HepG2 (cell line): ENCODE data around the gene ST6GALNAC2. TPM values are rescaled to one million over a fixed set of nuclear protein-coding genes. Genes with fewer than 3 reads are reported as not detected.

Experiments
- AKAP8 ChIP-seq: sonication (generic); formaldehyde crosslinking; IDR thresholded peaks from 2 replicates; pipeline ENCODE4 v1.5.1; 2020; ENCODE audit warnings: mild to moderate bottlenecking, missing genetic modification reagents
- ARID4A ChIP-seq: sonication (generic); formaldehyde crosslinking; IDR thresholded peaks from 2 replicates; pipeline ENCODE4 v1.5.0; 2020; ENCODE audit warnings: mild to moderate bottlenecking, missing genetic modification reagents, borderline replicate concordance
- ATRX ChIP-seq: sonication (generic); formaldehyde crosslinking; IDR thresholded peaks from 2 replicates; pipeline ENCODE4 v1.4.0; 2020; ENCODE audit warnings: missing genetic modification reagents, borderline replicate concordance
- HINFP ChIP-seq: sonication (generic); formaldehyde crosslinking; IDR thresholded peaks from 2 replicates; pipeline ENCODE4 v1.4.0; 2020; ENCODE audit warnings: low read depth, mild to moderate bottlenecking, missing genetic modification reagents
- HMGXB4 ChIP-seq, 2 experiments: sonication (generic) in 1 of 2; formaldehyde crosslinking in 1 of 2; IDR thresholded peaks; 2 replicates each; pipeline versions ENCODE4 v1.4.0 to v1.6.1; 2018 to 2020; ENCODE audit warnings: missing genetic modification reagents in 2 of 2, borderline replicate concordance in 1 of 2, low read depth in 1 of 2, mild to moderate bottlenecking in 1 of 2, missing biosample characterization in 1 of 2
- MAZ ChIP-seq, 2 experiments: sonication (generic) in 1 of 2; formaldehyde crosslinking in 1 of 2; IDR thresholded peaks; 2 replicates each; pipeline versions ENCODE4 v1.5.0 to v1.6.1; 2012 to 2020; ENCODE audit warnings: low read depth in 2 of 2, mild to moderate bottlenecking in 2 of 2, borderline replicate concordance in 1 of 2, improper control_type of control experiment in 1 of 2, low read length in 1 of 2, missing genetic modification reagents in 1 of 2, moderate library complexity in 1 of 2
- MZF1 ChIP-seq: sonication (generic); formaldehyde crosslinking; IDR thresholded peaks from 2 replicates; pipeline ENCODE4 v1.8.1; 2023; ENCODE audit warnings: mild to moderate bottlenecking, missing genetic modification reagents, borderline replicate concordance
- NKX3-1 ChIP-seq: sonication (generic); formaldehyde crosslinking; IDR thresholded peaks from 2 replicates; pipeline ENCODE4 v1.5.0; 2020; ENCODE audit warnings: missing genetic modification reagents
- PHF21A ChIP-seq: sonication (generic); formaldehyde crosslinking; IDR thresholded peaks from 2 replicates; pipeline ENCODE4 v1.5.0; 2020; ENCODE audit warnings: mild to moderate bottlenecking, missing genetic modification reagents
- RFX3 ChIP-seq: IDR thresholded peaks from 2 replicates; pipeline ENCODE4 v1.6.1; 2016; ENCODE audit warnings: missing biosample characterization, missing genetic modification reagents
- SNAPC5 ChIP-seq: sonication (generic); formaldehyde crosslinking; IDR thresholded peaks from 2 replicates; pipeline ENCODE4 v1.8.1; 2023; ENCODE audit warnings: mild to moderate bottlenecking, missing genetic modification reagents, borderline replicate concordance
- TFDP2 ChIP-seq: sonication (generic); formaldehyde crosslinking; IDR thresholded peaks from 2 replicates; pipeline ENCODE4 v1.4.0; 2020; ENCODE audit warnings: missing genetic modification reagents
- U2AF2 ChIP-seq: fragments of 200-400 bp; formaldehyde crosslinking; IDR thresholded peaks from 2 replicates; pipeline ENCODE4 v1.6.1; 2017; ENCODE audit warnings: low read depth, mild to moderate bottlenecking, low read length
- ZBTB43 ChIP-seq: sonication (generic); formaldehyde crosslinking; conservative IDR thresholded peaks from 2 replicates; pipeline ENCODE4 v1.4.0; 2020; ENCODE audit warnings: missing genetic modification reagents
- ZNF251 ChIP-seq: sonication (generic); formaldehyde crosslinking; IDR thresholded peaks from 2 replicates; pipeline ENCODE4 v1.9.0; 2021; ENCODE audit warnings: mild to moderate bottlenecking, missing genetic modification reagents
- ZNF543 ChIP-seq: sonication (generic); formaldehyde crosslinking; IDR thresholded peaks from 2 replicates; pipeline ENCODE4 v1.4.0; 2020; ENCODE audit warnings: mild to moderate bottlenecking, missing genetic modification reagents
- polyA plus RNA-seq, 8 experiments: library from polyadenylated mRNA; depleted of rRNA in 3 of 8; stranded (reverse) in 7 of 8; unstranded in 1 of 8; fragments of >200 nt; fragmentation: Illumina TruSeq in 4 of 8; extraction: Trizol in 4 of 8; gene quantifications; 2 replicates each; pipeline versions ENCODE4 v1.2.1 to v1.2.3, GENCODE V29; 2011 to 2016; ENCODE audit warnings: low read depth in 4 of 8, missing spikeins in 1 of 8, mixed read lengths in 1 of 8; ENCODE audit not compliant: insufficient read depth in 1 of 8
- total RNA-seq, 5 experiments: library from RNA; depleted of rRNA; stranded (reverse); fragments of >200 nt; fragmentation: Illumina TruSeq; extraction: Trizol; gene quantifications; 2 replicates each; pipeline ENCODE4 v1.2.3, GENCODE V29; 2016; ENCODE audit warnings: low read depth in 1 of 5

Gene ST6GALNAC2
- total and polyA plus RNA-seq, 2 of the 13 experiments (the other 11 are each of a cell fraction or from before 2014, with no cell fraction given), result 0.12 to 0.49 TPM

GRCh38 chr17:76523084-76524037 lies 62.3 kb downstream of the ST6GALNAC2 start (continued):
- TF ChIP-seq ZNF543 (CRISPR knock-in tag) (0 out of 2 replicates have a peak, but pooled peaks have one; percentile 36), ATRX (CRISPR knock-in tag) (no peak), MAZ (IDR thresholded peaks at IDR 0.05; ENCODE audit: borderline replicate concordance, low read depth, low read length) (no peak), MAZ (CRISPR knock-in tag; IDR thresholded peaks at IDR 0.05; ENCODE audit: low read depth) (peak; percentile 81; the same call in 1 of the 2 replicates), SNAPC5 (CRISPR knock-in tag) (no peak), PHF21A (CRISPR knock-in tag) (no peak), RFX3 (CRISPR knock-in tag) (no peak), ZBTB43 (CRISPR knock-in tag) (no peak), ZNF251 (CRISPR knock-in tag) (no peak), TFDP2 (CRISPR knock-in tag) (peak; percentile 54; the same call in 1 of the 2 replicates), NKX3-1 (CRISPR knock-in tag) (no peak), MZF1 (CRISPR knock-in tag) (no peak), AKAP8 (CRISPR knock-in tag) (0 out of 2 replicates have a peak, but pooled peaks have one; percentile 57), HINFP (CRISPR knock-in tag) (no peak), ARID4A (CRISPR knock-in tag) (peak; percentile 29; the same call in 1 of the 2 replicates), U2AF2 (0 out of 2 replicates have a peak, but pooled peaks have one; percentile 69), HMGXB4 (CRISPR knock-in tag; IDR thresholded peaks at IDR 0.05; ENCODE audit: borderline replicate concordance in 1 of 2, low read depth in 1 of 2) (peak; percentile 88 to 97)
